ENCODE data around the gene FCRLA.
"Not testable (repeated sequence)": the region's sequence is repeated elsewhere in the genome, so short reads cannot be mapped to it uniquely, and the experiment has no call there.

FCRLA gene

DNA sequence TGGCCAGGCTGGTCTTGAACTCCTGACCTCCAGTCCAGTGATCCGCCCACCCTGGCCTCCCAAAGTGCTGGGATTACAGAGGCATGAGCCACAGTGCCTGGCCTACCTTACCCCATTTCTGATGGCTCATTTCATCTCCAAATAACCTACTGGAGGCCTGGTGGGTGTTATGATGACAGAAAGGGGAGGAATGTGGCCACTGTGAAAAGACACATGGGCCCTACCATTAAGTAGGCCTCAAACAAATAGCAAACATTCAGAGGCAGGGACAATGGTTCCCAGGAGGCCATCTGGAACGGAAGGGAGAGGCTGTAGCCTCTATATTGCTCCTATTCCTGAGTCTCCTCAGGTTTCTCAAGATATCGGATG lies 932 bp upstream of the FCRLA start:
- DNase-seq (ENCODE audit: low read depth in 3 of 3): no peak

DNA sequence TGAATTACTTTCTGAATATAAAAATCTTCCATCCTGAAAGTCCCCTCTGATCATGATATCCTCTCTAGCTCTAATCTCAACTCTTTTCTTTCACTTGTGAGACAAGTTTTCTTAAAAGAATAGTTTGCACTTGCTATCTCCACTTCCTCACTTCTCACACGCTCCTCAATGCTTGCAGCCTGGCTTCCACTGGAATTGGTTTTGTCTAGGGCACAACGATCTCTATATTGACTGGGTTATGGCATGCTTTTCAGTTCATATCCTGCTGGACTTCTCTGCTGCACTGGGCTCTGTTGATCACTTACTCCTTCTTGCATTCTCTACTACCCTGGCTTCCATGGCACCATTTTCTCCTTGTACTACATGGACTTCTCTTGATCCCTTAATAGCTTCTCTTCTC lies 474 bp downstream of the FCRLA start:
- no peak for DNase-seq (ENCODE audit: low read depth in 3 of 3)

DNA sequence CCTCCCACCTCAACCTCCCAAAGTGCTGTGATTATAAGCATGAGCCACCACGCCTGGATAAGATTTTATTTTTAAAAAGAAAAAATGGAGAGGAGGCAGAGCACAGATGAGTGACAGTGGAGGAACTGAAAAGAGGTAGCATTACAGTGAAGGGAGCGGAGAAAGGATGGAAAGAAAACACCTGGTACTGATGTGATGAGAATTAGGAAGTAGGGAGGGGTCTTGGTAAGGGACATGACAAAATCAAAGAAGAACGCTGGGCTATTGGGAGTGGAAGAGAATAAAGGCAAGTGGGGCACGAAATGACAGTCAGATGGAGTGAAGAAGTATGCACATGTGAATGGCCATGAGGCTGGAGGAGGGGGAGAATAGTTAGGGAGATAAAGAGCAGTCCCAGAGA lies 2.3 kb downstream of the FCRLA start:
- no peak for DNase-seq (ENCODE audit: low read depth in 3 of 3)

DNA sequence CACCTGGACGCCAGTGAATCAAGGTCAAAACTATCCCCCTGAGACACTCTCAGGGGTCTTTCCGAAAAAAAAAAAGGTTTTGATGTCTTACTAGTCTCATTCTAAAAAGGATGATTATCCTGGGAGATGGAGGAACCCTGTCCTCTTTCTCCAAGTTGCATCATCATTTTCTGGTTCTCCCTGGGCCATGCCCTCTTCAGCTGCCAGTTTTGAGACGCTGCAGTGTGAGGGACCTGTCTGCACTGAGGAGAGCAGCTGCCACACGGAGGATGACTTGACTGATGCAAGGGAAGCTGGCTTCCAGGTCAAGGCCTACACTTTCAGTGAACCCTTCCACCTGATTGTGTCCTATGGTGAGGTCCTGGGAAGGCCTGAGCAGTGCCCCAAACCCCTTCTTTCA lies 3.5 kb downstream of the FCRLA start:
- no peak for DNase-seq (ENCODE audit: low read depth in 3 of 3)

DNA sequence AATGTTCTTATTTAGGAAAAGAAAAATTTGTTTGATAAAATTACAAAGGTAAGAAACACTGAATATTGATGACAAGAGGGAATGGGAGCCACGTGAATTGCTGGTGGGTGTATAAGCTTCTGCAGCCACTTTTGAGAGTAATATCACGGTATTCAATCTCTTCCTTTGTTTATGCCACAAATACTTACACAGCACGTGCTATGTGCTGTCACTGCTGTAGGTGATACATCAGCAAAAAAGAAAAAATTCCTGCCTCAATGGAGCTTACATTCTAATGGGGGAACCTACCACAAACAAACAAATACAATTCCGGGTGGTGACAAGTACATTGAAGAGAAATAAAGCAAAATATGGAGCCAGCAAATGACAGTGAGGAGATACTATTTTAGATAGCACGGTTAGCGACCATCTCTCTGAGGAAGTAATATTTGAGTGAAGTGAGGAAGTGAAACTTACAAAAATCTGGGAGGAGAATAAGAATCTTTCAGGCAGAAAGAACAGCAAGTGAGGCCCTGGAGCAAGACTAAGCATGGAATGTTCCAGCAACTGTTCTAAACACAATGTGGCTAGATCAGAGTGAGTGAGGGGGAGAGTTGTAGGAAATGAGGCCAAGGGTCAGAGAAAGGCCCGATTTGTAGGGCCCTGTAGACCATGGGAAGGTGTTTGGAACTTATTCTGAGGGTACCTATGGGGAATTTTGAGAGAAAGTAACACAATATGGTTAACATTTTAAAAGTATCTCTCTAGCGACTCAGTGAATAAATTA lies 11.7 kb downstream of the FCRLA start:
- DNase-seq (ENCODE audit: low read depth in 3 of 3): no peak

- DNase-seq (ENCODE audit: low read depth in 3 of 3): no peak
These were observed 12.2 kb downstream of the FCRLA start for GRCh38 chr1:161719325-161719611.

DNA sequence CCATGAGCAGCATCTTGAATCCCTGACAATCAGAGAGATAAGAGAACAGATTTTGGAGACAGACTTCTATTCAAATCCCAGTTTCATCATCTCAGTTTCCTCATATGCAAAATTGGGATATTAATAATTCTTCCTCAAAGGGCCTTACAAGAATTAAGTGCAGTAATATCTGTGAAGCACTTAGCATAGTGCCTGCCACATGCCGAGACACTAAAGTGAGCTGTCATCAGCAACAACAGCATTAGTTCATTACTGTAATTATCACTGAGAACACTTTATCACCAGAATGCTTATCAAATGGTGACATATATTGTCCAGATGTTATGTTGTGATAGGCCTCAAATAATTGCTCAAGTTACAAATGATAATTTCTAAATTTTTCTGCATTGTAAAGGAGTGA lies 13.4 kb downstream of the FCRLA start:
- no peak for DNase-seq (ENCODE audit: low read depth in 3 of 3)

DNA sequence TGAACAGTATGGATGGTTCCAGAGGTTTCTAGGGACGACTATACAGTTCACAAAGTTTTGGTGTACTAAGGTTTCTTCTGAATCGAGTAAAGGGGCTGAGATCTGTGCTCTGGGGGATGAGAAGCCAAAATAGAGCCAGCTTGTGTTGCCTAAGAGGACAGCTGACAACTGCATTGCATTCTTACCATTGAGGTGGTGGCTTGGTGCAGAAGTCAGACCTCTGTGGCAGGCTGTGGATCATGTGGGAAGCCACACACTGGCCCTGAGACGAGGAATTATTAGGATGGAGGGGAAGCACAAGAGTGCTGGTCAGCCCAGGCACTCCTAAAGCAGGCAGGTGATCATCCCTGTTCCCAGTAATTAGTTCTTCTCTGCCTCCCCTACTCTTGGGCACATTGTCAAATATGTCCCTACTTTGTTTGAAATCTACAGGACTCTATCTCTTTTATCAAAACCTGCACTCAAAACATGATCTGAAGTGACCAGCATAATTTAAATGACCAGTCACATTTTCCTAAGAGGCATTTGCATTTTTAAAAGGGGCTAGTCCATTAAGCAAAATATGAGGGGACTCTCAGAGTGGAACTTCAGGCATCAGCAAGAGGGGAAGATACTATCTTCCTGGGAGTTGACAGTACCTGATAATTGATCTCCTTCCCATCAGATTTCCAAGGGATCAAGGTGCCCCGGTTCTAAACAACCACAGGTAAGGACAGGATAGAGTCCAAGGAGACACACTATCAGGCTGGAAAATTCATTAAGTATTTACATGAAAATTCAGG lies 14.1 kb downstream of the FCRLA start, which contains the start of gene FCRLB:
TSS of gene FCRLB (plus strand) at position 589 of the 782 bp plus-strand sequence. CDS start 1,129 bp downstream, outside the sequence.
- DNase-seq (ENCODE audit: low read depth in 3 of 3): no peak

DNA sequence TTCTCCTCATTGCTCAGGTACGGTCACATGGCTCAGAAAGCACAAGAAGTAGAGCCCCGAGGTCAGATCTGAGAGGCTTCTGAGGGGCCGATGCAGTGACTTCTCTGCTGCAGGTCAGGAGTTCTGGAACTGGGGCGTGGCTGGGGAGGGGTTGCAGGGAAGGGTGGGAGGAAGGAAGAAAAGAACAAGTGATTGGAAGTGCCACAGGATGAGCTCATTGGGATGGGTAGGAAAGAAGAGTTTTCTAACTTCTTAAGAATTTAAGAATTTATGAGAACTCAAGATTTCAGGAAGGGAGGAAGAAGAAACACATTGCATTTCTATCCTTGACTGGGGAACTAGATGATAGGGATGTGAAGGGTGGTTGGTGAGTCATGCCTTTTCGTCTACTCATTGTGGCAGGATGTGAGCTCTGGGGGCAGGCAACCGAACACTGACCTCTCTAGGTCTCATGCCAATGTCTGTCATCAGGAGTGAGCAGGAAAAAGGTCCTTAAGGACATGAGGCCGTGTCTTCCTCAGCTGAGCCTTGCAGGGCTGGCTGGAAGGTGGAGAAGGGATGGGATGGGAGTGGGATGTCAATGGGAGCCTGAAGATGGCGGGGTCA lies 14.8 kb downstream of the FCRLA start:
- DNase-seq (ENCODE audit: low read depth in 3 of 3): no peak

- no peak for DNase-seq (ENCODE audit: low read depth in 3 of 3)
These were observed 15.4 kb downstream of the FCRLA start for GRCh38 chr1:161722406-161722805.

- DNase-seq (ENCODE audit: low read depth in 3 of 3): no peak
These were observed 16.6 kb downstream of the FCRLA start for GRCh38 chr1:161723459-161724141.

DNA sequence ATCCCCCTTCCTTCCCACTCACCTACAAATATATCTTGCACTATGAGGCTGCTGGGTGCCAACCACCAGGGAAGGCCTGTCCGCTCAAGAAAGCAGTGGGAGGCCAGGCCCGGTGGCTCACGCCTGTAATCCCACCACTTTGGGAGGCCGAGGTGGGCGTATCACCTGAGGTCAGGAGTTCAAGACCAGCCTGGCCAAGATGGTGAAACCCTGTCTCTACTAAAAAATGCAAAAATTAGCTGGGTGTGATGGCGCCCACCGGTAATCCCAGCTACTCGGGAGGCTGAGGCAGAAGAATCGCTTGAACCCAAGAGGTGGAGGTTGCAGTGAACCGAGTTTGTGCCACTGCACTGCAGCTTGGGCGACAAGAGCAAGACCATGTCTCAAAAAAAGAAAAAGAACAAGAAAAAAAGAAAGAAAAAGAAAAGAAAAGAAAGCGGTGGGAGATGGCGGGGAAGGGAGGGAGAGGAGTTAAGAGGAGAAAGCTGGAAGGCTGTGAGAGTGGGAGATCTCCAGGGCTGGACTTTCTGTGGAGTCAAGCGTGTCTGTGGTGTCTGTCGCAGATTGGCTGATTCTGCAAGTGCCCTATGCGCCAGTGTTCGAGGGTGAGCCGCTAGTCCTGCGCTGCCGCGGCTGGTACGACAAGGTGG lies 18.4 kb downstream of the FCRLA start:
- DNase-seq (ENCODE audit: low read depth in 3 of 3): not testable (repeated sequence)

GRCh38 chr1:161725908-161726472 lies 19.0 kb downstream of the FCRLA start:
- no peak for DNase-seq (ENCODE audit: low read depth in 3 of 3)

DNA sequence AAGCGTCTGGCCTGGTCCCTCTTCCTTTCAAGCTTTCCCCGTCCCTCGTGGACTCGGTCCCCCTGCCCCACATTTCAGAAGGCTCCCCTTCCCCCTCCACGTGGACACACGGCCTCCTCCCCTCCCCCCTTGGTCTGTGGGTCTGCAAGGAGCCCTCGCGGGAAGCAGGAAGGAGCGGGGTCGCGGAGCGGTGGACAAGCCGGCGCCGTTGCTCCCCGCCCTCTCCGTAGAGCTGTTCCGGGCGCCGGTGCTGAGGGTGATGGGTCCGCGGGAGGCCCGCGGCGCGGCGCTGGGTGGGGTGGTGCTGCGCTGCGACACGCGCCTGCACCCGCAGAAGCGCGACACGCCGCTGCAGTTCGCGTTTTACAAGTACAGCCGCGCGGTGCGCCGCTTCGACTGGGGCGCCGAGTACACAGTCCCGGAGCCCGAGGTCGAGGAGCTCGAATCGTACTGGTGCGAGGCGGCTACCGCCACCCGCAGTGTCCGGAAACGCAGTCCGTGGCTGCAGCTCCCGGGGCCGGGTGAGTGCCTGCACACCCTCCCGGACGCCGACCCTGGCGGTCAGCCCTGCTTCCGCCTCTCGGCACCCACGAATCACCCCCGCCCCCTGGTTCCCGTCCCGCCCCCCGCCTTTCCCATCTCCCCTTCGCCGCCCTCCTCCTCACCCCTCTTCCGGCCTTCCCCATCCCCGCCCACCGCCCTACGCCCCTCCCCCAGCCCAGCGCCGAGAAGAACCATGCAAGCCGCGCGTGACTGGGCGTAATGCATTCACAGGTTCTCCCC lies 19.6 kb downstream of the FCRLA start:
- DNase-seq (ENCODE audit: low read depth in 3 of 3): peak in 2 of 3 experiments; percentile 37 to 63

DNA sequence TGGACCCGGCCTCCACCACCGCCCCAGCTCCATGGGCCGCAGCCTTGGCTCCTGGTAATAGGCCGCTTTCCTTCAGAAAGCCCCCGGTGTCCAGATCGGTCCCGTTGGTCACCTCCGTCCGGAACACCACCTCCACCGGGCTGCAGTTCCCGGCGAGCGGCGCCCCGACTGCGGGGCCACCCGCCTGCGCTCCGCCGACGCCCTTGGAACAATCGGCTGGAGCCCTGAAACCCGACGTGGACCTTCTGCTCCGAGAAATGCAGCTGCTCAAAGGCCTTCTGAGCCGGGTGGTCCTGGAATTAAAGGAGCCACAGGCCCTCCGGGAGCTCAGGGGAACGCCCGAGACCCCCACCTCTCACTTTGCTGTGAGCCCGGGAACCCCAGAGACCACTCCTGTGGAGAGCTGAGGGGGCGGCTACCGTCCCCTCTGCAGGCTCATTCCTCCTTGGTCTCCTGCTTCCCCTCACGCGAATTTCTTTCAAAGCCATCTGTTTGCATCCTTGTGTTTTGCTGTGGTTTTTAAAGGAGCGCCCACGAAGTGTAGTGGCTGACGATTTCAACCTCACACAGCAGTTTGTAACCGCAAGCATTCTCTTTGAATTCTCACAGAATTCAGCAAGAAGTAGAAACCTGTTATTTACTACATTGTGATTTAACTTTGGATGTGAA lies 20.4 kb downstream of the FCRLA start:
- DNase-seq (ENCODE audit: low read depth in 3 of 3): no peak

- DNase-seq (ENCODE audit: low read depth in 3 of 3): no peak
These were observed 21.6 kb downstream of the FCRLA start for GRCh38 chr1:161728376-161729226.

GRCh38 chr1:161730050-161730564 lies 23.1 kb downstream of the FCRLA start:
- DNase-seq (ENCODE audit: low read depth in 3 of 3): peak in 1 of 3 experiments; percentile 35

- no peak for DNase-seq (ENCODE audit: low read depth in 3 of 3)
These were observed 24.2 kb downstream of the FCRLA start for GRCh38 chr1:161731241-161731640.

All from stimulated activated CD4-positive, alpha-beta T cell treated with anti-CD3 and anti-CD28 coated beads, TNF-alpha, amount 100 ng/mL, for 24 hours (primary cell).